ENCODE data around the gene MOSMO.
"Not testable (repeated sequence)": the region's sequence is repeated elsewhere in the genome, so short reads cannot be mapped to it uniquely, and the experiment has no call there.

MOSMO gene

DNA sequence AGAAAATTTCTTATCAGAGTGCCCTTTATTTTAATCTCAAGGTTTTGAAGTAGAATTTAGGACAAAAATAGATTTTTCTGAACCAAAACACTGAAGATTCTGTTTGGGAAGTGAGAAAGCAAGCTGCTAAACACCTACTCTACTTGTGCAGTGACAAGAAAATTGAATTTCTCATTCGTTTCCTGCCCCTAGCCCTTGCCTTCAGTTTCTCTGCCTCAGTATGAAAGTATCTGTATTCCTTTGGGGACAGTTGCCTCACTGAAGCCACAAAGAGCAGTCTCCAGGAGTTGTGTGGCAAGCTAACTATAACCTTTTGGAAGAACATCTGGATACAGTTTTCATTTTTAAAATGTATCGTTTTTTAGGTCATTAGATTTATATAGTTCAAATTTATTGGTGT lies 19.7 kb downstream of the MOSMO start:
- FAIRE-seq = peak; percentile 48
- TF ChIP-seq POLR2AphosphoS5 (IDR thresholded peaks at IDR 0.05; ENCODE audit: low read depth, low read length) (no peak), POLR2A (IDR thresholded peaks at IDR 0.05; ENCODE audit: low read depth, low read length) (no peak)
- DNase-seq (ENCODE audit: insufficient read length) = no peak

DNA sequence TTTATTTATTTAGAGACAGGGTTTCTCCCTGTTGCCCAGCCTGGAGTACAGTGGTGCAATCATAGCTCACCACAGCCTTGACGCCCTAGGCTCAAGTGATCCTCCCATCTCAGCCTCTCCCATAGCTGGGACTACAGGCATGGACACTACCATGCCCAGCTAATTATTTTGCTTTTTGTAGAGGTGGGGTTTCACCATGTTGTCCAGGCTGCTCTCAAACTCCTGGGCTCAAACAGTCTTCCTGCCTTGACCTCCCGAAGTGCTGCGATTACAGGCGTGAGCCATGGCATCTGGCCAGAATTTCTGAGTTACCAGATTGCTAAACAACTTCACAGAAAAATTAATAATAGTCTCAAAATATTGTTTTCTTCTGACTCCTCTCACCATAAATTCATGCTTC lies 21.7 kb downstream of the MOSMO start:
- FAIRE-seq = no peak

DNA sequence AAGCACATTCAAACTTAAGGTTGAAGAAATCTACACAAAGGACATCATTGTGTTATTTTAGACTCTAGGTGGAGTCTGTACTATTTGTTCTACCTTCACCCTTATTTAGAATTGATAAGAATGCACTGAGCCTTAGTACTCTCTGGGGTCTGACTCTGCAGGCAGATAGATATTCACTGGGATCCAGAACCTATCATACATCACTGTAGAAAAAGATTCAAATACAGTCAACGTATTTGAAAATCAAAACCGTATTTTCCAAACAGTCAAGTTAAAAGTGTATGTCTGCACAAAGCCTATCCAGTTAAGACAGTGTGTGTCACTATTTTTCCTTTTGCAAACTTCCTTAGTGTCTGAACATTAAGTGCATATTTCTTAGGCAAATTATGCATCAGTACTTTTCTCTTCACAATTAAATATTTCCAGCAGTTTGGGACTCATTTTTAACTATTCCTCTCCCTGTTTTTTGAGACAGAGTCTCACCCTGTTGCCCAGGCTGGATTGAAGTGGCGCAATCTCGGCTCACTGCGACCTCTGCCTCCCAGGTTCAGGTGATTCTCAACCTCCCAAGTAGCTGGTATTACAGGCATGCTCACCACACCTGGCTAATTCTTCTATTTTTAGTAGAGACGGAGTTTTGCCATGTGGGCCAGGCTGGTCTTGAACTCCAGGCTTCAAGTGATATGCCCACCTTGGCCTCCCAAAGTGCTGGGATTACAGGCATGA lies 22.3 kb downstream of the MOSMO start:
- DNase-seq (ENCODE audit: insufficient read length) (no peak), FAIRE-seq (no peak)
- no peak for TF ChIP-seq TAF1 (IDR thresholded peaks at IDR 0.05; ENCODE audit: borderline replicate concordance, low read depth, low read length)
- no peak for TF ChIP-seq POLR2AphosphoS5 (IDR thresholded peaks at IDR 0.05; ENCODE audit: low read depth, low read length)

More for the DNA sequence above, 21.7 kb downstream of the MOSMO start:
- no peak for DNase-seq (ENCODE audit: insufficient read length)
- no peak for TF ChIP-seq POLR2A (IDR thresholded peaks at IDR 0.05; ENCODE audit: low read depth, low read length)
- TF ChIP-seq POLR2AphosphoS5 (IDR thresholded peaks at IDR 0.05; ENCODE audit: low read depth, low read length) = no peak
- TF ChIP-seq TAF1 (IDR thresholded peaks at IDR 0.05; ENCODE audit: borderline replicate concordance, low read depth, low read length) = no peak

- TF ChIP-seq TAF1 (IDR thresholded peaks at IDR 0.05; ENCODE audit: borderline replicate concordance, low read depth, low read length) (no peak), POLR2AphosphoS5 (IDR thresholded peaks at IDR 0.05; ENCODE audit: low read depth, low read length) (no peak)
- no peak for FAIRE-seq
- no peak for DNase-seq (ENCODE audit: insufficient read length)
Measured at GRCh38 chr16:22031483-22032083, 23.7 kb downstream of the MOSMO start.

DNA sequence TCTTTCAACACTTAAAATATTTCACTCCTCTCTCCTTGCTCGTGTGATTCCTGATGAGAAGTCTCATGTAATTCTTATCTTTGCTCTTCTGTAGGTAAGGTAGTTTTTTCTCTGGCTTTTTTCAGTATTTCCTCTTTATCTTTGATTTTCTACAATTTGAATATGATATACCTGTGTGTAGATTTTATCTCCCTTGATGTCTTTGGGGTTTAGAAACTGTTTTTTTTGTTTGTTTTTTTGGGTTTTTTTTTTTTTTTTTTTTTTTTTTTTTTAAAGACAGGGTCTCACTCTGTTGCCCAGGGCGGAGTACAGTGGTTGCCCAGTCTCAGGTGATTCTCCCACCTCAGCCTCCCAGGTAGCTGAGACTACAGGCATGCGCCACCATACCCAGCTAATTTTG lies 26.6 kb downstream of the MOSMO start:
- TF ChIP-seq POLR2AphosphoS5 (IDR thresholded peaks at IDR 0.05; ENCODE audit: low read depth, low read length) = no peak
- no peak for TF ChIP-seq TAF1 (IDR thresholded peaks at IDR 0.05; ENCODE audit: borderline replicate concordance, low read depth, low read length)
- TF ChIP-seq POLR2A (IDR thresholded peaks at IDR 0.05; ENCODE audit: low read depth, low read length) = no peak

GRCh38 chr16:22035153-22035552 lies 27.2 kb downstream of the MOSMO start:
- DNase-seq (ENCODE audit: insufficient read length) (no peak), FAIRE-seq (peak; percentile 54)
- no peak for TF ChIP-seq POLR2AphosphoS5 (IDR thresholded peaks at IDR 0.05; ENCODE audit: low read depth, low read length)
- TF ChIP-seq TAF1 (IDR thresholded peaks at IDR 0.05; ENCODE audit: borderline replicate concordance, low read depth, low read length) = no peak
- no peak for TF ChIP-seq POLR2A (IDR thresholded peaks at IDR 0.05; ENCODE audit: low read depth, low read length)

More for the DNA sequence above, 26.6 kb downstream of the MOSMO start:
- no peak for DNase-seq (ENCODE audit: insufficient read length)
- no peak for FAIRE-seq

GRCh38 chr16:22043882-22044281 lies 36.0 kb downstream of the MOSMO start:
- FAIRE-seq; DNase-seq (ENCODE audit: insufficient read length): not testable (repeated sequence)

DNA sequence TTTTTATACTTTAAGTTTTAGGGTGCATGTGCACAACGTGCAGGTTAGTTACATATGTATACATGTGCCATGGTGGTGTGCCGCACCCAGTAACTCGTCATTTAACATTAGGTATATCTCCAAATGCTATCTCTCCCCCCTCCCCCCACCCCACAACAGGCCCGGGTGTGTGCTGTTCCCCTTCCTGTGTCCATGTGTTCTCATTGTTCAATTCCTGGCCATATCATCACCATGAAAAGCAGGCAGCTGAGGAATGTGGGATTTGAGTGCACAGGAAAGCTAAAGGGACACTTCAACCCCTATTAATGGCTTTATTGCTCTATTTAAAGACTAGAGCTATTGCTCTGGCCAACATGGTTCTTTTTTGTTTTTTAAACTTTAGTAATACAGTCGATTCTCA lies 38.0 kb downstream of the MOSMO start:
- not testable (repeated sequence) for FAIRE-seq

GRCh38 chr16:22050963-22051362 lies 43.1 kb downstream of the MOSMO start:
- no peak for TF ChIP-seq TAF1 (IDR thresholded peaks at IDR 0.05; ENCODE audit: borderline replicate concordance, low read depth, low read length)
- no peak for TF ChIP-seq POLR2A (IDR thresholded peaks at IDR 0.05; ENCODE audit: low read depth, low read length)
- TF ChIP-seq POLR2AphosphoS5 (IDR thresholded peaks at IDR 0.05; ENCODE audit: low read depth, low read length) = no peak
- FAIRE-seq (no peak), DNase-seq (ENCODE audit: insufficient read length) (no peak)

More for the DNA sequence above, 38.0 kb downstream of the MOSMO start:
- DNase-seq (ENCODE audit: insufficient read length) = not testable (repeated sequence)

DNA sequence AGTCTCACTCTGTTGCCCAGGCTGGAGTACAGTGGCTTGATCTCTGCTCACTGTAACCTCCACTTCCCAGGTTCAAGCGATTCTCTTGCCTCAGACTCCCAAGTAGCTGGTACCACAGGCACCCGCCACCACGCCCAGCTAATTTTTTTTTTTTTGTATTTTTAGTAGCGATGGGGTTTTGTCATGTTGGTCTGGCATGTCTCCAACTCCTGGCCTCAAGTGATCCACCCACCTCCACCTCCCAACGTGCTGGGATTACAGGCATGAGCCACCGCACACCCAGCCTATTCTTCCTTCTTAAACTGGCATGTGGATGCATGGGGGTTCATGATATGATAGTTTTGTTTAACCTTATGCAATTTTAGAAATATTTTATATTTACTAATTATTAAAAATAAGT lies 45.1 kb downstream of the MOSMO start:
- FAIRE-seq (no peak), DNase-seq (ENCODE audit: insufficient read length) (no peak)
- TF ChIP-seq TAF1 (IDR thresholded peaks at IDR 0.05; ENCODE audit: borderline replicate concordance, low read depth, low read length) (no peak), POLR2AphosphoS5 (IDR thresholded peaks at IDR 0.05; ENCODE audit: low read depth, low read length) (no peak)

GRCh38 chr16:22053921-22054341 lies 46.0 kb downstream of the MOSMO start:
- TF ChIP-seq TAF1 (IDR thresholded peaks at IDR 0.05; ENCODE audit: borderline replicate concordance, low read depth, low read length) (no peak), POLR2AphosphoS5 (IDR thresholded peaks at IDR 0.05; ENCODE audit: low read depth, low read length) (no peak)
- FAIRE-seq (no peak), DNase-seq (ENCODE audit: insufficient read length) (no peak)

DNA sequence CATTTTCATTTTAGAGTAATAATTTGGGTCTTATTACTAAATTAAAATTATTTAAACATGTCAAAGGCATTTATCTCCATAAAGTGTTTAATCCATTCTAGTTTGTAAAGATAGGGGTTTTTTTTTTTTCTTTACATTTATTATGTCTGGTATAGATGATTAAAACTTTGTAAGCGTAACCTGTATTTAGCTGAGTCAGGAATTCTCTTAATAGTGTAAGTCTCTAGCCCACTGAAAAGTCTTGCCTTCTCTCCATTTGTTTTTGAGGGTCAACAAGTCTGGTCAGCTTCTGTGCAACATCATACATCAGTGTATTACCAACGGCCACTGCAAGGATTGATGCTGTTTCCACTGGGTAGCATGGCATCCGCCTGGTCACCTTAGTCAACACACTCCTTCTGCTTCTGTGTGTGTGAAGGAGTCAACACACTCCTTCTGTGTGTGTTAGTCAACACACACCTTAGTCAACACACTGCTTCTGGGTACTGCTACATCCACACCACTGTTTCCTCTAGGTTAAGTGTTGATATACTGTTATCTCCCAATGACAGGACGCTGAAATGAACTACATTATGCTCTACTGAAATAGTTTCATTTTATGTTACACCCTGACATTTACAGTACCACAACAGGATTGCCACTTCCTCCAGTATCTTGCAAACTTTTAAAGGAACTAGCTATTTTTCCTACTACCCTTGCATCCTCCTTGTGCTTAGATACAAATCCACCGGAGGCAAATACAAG lies 47.1 kb downstream of the MOSMO start:
- FAIRE-seq = peak; percentile 30
- DNase-seq (ENCODE audit: insufficient read length) = no peak
- no peak for TF ChIP-seq POLR2A (IDR thresholded peaks at IDR 0.05; ENCODE audit: low read depth, low read length)
- TF ChIP-seq POLR2AphosphoS5 (IDR thresholded peaks at IDR 0.05; ENCODE audit: low read depth, low read length) = no peak
- no peak for TF ChIP-seq TAF1 (IDR thresholded peaks at IDR 0.05; ENCODE audit: borderline replicate concordance, low read depth, low read length)
